GM19043 (cell line): ENCODE results near the gene SIX3.

Source experiments
- ATAC-seq: cut with Tn5 transposase; IDR thresholded peaks from one replicate; pipeline ENCODE4 v1.9.1; 2021; ENCODE audit warnings: low read depth; ENCODE audit not compliant: unreplicated experiment

The SIX3 gene

GRCh38 chr2:44980751-44981713 is 39.5 kb downstream of the SIX3 start:
- no peak for ATAC-seq

GRCh38 chr2:44981714-44982108 is 40.2 kb downstream of the SIX3 start:
- ATAC-seq = no peak

GRCh38 chr2:44983836-44984604 is 42.5 kb downstream of the SIX3 start:
- ATAC-seq = no peak

- no peak for ATAC-seq
Measured at GRCh38 chr2:44989176-44989575, 47.7 kb downstream of the SIX3 start.

- ATAC-seq = no peak
Measured at GRCh38 chr2:44994377-44994776, 52.9 kb downstream of the SIX3 start.
